ENCODE results near the gene ADAT2.

The ADAT2 gene

GRCh38 chr6:143396497-143397226, 53.8 kb downstream of the ADAT2 start:
- DNase-seq = no peak

GRCh38 chr6:143395699-143396098, 54.8 kb downstream of the ADAT2 start:
- no peak for DNase-seq

- no peak for DNase-seq
Observed at GRCh38 chr6:143394389-143394788, 56.1 kb downstream of the ADAT2 start.

GRCh38 chr6:143390278-143390677, 60.2 kb downstream of the ADAT2 start:
- no peak for DNase-seq

GRCh38 chr6:143385636-143386035, 64.9 kb downstream of the ADAT2 start:
- no peak for DNase-seq

GRCh38 chr6:143376861-143377260, 73.6 kb downstream of the ADAT2 start:
- no peak for DNase-seq

GRCh38 chr6:143376375-143376774, 74.1 kb downstream of the ADAT2 start:
- DNase-seq = no peak

GRCh38 chr6:143375022-143375585, 75.4 kb downstream of the ADAT2 start:
- no peak for DNase-seq

- no peak for DNase-seq
Observed at GRCh38 chr6:143374014-143374413, 76.5 kb downstream of the ADAT2 start.
